Medulla oblongata (tissue), 1 donor: ENCODE results near the gene ATRN.
"Not testable (repeated sequence)": the region's sequence is repeated elsewhere in the genome, so short reads cannot be mapped to it uniquely, and the experiment has no call there.

ENCODE experiments used
- DNase-seq: peaks from one replicate; pipeline ENCODE4 v3.0.0-alpha.2; 2015; ENCODE audit errors: extremely low spot score

ATRN gene

GRCh38 chr20:3470208-3470626, 601 bp upstream of the ATRN start:
- DNase-seq: no peak

GRCh38 chr20:3471397-3472021, 691 bp downstream of the ATRN start:
- no peak for DNase-seq

GRCh38 chr20:3472105-3472504, 1.3 kb downstream of the ATRN start:
- DNase-seq: no peak

- DNase-seq: no peak
Observed at GRCh38 chr20:3473324-3473723, 2.5 kb downstream of the ATRN start.

- DNase-seq: no peak
Observed at GRCh38 chr20:3473944-3474343, 3.1 kb downstream of the ATRN start.

GRCh38 chr20:3477003-3477860, 6.4 kb downstream of the ATRN start:
- not testable (repeated sequence) for DNase-seq

GRCh38 chr20:3477861-3478544, 7.2 kb downstream of the ATRN start:
- DNase-seq: no peak

GRCh38 chr20:3479025-3479424, 8.2 kb downstream of the ATRN start:
- no peak for DNase-seq

- DNase-seq: no peak
Observed at GRCh38 chr20:3479759-3480615, 9.2 kb downstream of the ATRN start.

GRCh38 chr20:3483309-3483708, 12.5 kb downstream of the ATRN start:
- DNase-seq: no peak

- DNase-seq: no peak
Observed at GRCh38 chr20:3483784-3484183, 13.0 kb downstream of the ATRN start.

- no peak for DNase-seq
Observed at GRCh38 chr20:3485913-3486312, 15.1 kb downstream of the ATRN start.

GRCh38 chr20:3486850-3487249, 16.0 kb downstream of the ATRN start:
- no peak for DNase-seq

- DNase-seq: no peak
Observed at GRCh38 chr20:3492669-3493068, 21.9 kb downstream of the ATRN start.

- no peak for DNase-seq
Observed at GRCh38 chr20:3494218-3494617, 23.4 kb downstream of the ATRN start.

GRCh38 chr20:3502878-3503277, 32.1 kb downstream of the ATRN start:
- no peak for DNase-seq

- no peak for DNase-seq
Observed at GRCh38 chr20:3505148-3505547, 34.3 kb downstream of the ATRN start.

GRCh38 chr20:3509064-3509463, 38.2 kb downstream of the ATRN start:
- no peak for DNase-seq

- DNase-seq: no peak
Observed at GRCh38 chr20:3510110-3510509, 39.3 kb downstream of the ATRN start.

GRCh38 chr20:3512239-3512638, 41.4 kb downstream of the ATRN start:
- DNase-seq: not testable (repeated sequence)

- no peak for DNase-seq
Observed at GRCh38 chr20:3514012-3514642, 43.3 kb downstream of the ATRN start.
